ENCODE measurements around the gene OR6C2. TPM values are rescaled to one million over a fixed set of nuclear protein-coding genes. Genes with fewer than 3 reads are reported as not detected.
"Not testable (repeated sequence)": the region's sequence is repeated elsewhere in the genome, so short reads cannot be mapped to it uniquely, and the experiment has no call there.

OR6C2 gene
- total RNA-seq, 4 donors from 2014 or later, result 0.22 TPM; not detected in 3

GRCh38 chr12:55470088-55470829, 26.4 kb downstream of the OR6C2 start, which contains the start of gene OR6C70:
OR6C70 (minus strand) TSS chr12:55470138; CDS start chr12:55470138, 0 bp downstream.
- TF ChIP-seq CTCF (IDR thresholded peaks at IDR 0.05), result no peak
- no peak for DNase-seq
- no peaks in the 10 kb centered on the region for H3K27me3 ChIP-seq
- no peaks in the 10 kb centered on the region for H3K36me3 ChIP-seq
- no peak within 1 kb of the TSS for H3K27ac ChIP-seq
- H3K9me3 ChIP-seq, result no peaks in the 10 kb centered on the region
- no peak within 1 kb of the TSS for H3K4me3 ChIP-seq
- intact Hi-C loops (cut with DNase I), result no loop called here
- H3K4me1 ChIP-seq, result no peaks in the 10 kb centered on the region
- 49 to 51% methylated on average over 3 of the region's 3 CpGs for WGBS, 2 donors

GRCh38 chr12:55472264-55472663, 28.4 kb downstream of the OR6C2 start:
- H3K27ac ChIP-seq, result no peak overlapping the region
- H3K4me3 ChIP-seq, result no peak overlapping the region
- H3K36me3 ChIP-seq, result no peaks in the 10 kb centered on the region
- intact Hi-C loops (cut with DNase I), result no loop called here
- no peaks in the 10 kb centered on the region for H3K9me3 ChIP-seq
- WGBS, 2 donors, result 78 to 83% methylated on average over 1 of the region's 1 CpG
- TF ChIP-seq POLR2A (IDR thresholded peaks at IDR 0.05) (no peak), CTCF (IDR thresholded peaks at IDR 0.05) (no peak)
- no peak for DNase-seq
- H3K27me3 ChIP-seq, result no peaks in the 10 kb centered on the region
- H3K4me1 ChIP-seq, result no peaks in the 10 kb centered on the region

GRCh38 chr12:55479136-55479535, 35.3 kb downstream of the OR6C2 start:
- intact Hi-C loops (cut with DNase I); DNase-seq: not testable (repeated sequence)
- WGBS, 2 donors, result no CpG with 5 or more reads among the region's 29 CpGs

GRCh38 chr12:55484284-55484683, 40.4 kb downstream of the OR6C2 start:
- H3K27ac ChIP-seq; H3K9me3 ChIP-seq; intact Hi-C loops (cut with DNase I); H3K4me1 ChIP-seq; H3K36me3 ChIP-seq; DNase-seq; H3K4me3 ChIP-seq; H3K27me3 ChIP-seq: not testable (repeated sequence)
- 60% methylated on average over 6 of the region's 13 CpGs; no CpG with 5 or more reads in 1 of the 2 donors for WGBS, 2 donors

More at GRCh38 chr12:55479136-55479535, 35.3 kb downstream of the OR6C2 start:
- not testable (repeated sequence) for H3K4me3 ChIP-seq, H3K4me1 ChIP-seq, H3K36me3 ChIP-seq, H3K27me3 ChIP-seq, H3K9me3 ChIP-seq, H3K27ac ChIP-seq

GRCh38 chr12:55492078-55492477, 48.2 kb downstream of the OR6C2 start, which contains the start of gene OR6C68:
OR6C68 (plus strand) TSS chr12:55492378; CDS start chr12:55492378, 0 bp downstream.
- H3K4me3 ChIP-seq, result no peak within 1 kb of the TSS
- H3K9me3 ChIP-seq, result no peaks in the 10 kb centered on the region
- WGBS, 2 donors, result 30 to 37% methylated on average over 2 of the region's 2 CpGs
- H3K27me3 ChIP-seq, result no peaks in the 10 kb centered on the region
- no peak for TF ChIP-seq CTCF (IDR thresholded peaks at IDR 0.05)
- TF ChIP-seq POLR2A (IDR thresholded peaks at IDR 0.05), result no peak
- H3K36me3 ChIP-seq, result no peaks in the 10 kb centered on the region
- intact Hi-C loops (cut with DNase I), result no loop called here
- no peak for DNase-seq
- no peaks in the 10 kb centered on the region for H3K4me1 ChIP-seq
- no peak within 1 kb of the TSS for H3K27ac ChIP-seq

GRCh38 chr12:55495490-55495889, 51.6 kb downstream of the OR6C2 start:
- no peak overlapping the region for H3K27ac ChIP-seq

More at GRCh38 chr12:55495490-55495889, 51.6 kb downstream of the OR6C2 start:
- no peak for DNase-seq
- Histone ChIP-seq H3K36me3 (no peaks in the 10 kb centered on the region), H3K27me3 (no peaks in the 10 kb centered on the region), H3K4me1 (no peaks in the 10 kb centered on the region), H3K9me3 (no peaks in the 10 kb centered on the region), H3K4me3 (no peak overlapping the region)
- 69 to 72% methylated on average over 5 of the region's 5 CpGs for WGBS, 2 donors
- TF ChIP-seq POLR2A (IDR thresholded peaks at IDR 0.05) (no peak), CTCF (IDR thresholded peaks at IDR 0.05) (no peak)
- intact Hi-C loops (cut with DNase I), result no loop called here

Data from esophagus squamous epithelium (tissue), 5 donors.